HG03045 (cell line): ENCODE results near the gene CCDC146.
"Not testable (repeated sequence)": the region's sequence is repeated elsewhere in the genome, so short reads cannot be mapped to it uniquely, and the experiment has no call there.

Experiments used
- ATAC-seq: cut with Tn5 transposase; IDR thresholded peaks from one replicate; pipeline ENCODE4 v1.9.1; 2021; ENCODE audit warnings: mild to moderate bottlenecking, moderate library complexity; ENCODE audit not compliant: unreplicated experiment

CCDC146 gene

DNA sequence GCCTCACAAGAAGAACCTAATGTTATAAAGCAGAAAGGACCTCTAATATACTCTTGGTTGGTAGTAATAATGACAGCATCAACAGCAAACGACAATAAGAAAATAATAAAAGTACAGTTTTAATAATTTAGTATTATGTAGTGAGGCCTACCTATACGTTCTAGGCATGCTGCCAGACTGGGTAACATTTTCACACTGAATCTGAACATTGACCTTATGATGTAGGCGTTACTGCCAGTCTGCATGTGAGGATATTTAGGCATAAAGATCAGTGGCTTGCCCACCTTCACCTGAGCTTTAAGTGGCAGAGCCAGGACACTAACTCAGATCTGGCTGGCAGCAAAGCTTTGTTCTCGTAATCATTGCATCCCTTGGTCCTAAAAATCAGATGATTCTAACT is 74.7 kb downstream of the CCDC146 start:
- no peak for ATAC-seq

DNA sequence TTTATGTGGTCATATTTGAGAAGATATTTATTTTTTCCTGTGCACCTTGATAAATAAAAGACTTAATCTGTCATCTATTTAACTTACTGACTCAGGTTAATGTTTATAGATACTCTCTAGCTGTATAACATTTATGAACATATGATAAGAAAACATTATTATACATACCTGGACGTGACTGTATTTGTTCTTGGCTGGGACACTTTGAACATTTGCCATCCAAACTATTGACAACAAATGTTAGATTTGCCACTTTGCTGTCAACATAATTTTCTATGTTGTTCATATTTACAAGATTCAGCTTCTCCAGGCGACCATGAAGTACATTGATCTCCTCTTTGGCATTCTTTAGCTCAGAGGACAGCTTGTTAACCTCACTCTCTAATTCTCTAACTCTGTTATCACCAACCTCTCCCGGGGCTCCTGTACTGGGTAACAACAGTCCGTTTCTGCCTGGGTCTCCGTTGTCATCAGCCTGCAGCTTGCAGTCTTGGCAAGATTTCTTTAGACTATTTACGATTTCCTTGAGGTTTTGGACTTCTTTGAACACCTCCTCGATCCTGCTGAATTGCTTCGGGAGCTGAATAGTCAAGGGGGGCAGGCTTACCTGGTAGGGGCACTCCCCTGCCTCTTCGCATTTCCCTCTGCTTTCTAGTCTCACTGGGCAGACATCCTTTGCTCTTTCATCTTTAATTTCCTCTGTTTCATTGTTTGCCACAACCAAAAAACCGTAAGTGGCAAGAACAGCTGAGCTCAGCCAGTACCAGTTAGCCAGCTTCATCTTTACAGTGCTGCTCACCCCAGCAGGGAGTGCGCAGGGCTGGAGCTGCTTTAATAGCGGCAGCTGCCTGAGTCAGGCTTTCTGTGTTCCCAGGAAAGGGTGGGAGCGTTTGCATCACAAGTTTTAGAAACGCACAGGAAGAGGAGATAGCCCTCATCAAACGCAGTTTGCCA is 76.9 kb downstream of the CCDC146 start, which contains the start of gene FGL2:
FGL2 (minus strand) TSS at position 807 of the 954 bp plus-strand sequence; CDS start at position 781, 26 bp downstream.
- peak; percentile 33 for ATAC-seq

DNA sequence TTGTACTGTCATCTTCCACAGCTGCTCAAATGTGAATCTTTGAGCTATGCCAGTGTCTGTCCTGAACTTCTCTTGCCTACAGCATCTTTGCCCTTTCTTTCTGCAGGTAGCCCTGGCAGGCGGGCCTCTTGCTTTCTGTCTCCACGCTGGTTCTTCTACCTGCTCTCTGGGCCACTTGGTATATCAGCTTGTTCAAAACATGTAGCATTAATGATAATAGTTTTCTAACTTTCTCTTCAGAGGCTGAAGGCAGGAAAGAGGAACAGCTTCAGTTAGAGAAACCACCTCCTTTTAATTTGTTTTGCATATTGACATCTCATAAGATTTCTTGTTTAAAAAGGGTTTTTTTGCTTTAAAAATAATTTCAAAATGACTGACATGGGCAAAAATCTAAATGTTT is 78.1 kb downstream of the CCDC146 start:
- ATAC-seq: no peak

DNA sequence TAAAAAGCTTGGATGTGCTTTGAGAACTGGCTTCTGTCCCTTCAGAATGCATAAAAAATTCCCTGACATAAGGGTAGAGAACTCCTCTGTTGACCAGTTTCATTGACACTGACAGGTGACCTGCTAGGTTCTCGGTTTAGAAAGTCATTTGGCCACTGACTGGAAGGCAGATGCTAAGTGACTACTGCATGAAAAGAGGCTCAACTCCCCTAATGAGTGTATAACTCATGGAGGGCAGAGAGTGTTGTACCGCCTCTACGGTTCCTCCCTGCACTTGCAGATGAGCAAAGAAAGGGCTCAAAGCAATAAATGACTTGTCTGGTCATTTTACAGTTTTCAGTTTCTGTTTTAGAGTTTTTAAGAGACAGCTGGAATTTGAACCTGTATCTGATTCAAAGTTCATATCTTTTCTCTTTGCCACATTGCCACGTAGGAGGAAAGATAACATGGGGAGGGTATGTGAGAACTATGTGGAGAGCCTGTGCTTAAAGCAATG is 80.1 kb downstream of the CCDC146 start:
- ATAC-seq: peak; percentile 94

DNA sequence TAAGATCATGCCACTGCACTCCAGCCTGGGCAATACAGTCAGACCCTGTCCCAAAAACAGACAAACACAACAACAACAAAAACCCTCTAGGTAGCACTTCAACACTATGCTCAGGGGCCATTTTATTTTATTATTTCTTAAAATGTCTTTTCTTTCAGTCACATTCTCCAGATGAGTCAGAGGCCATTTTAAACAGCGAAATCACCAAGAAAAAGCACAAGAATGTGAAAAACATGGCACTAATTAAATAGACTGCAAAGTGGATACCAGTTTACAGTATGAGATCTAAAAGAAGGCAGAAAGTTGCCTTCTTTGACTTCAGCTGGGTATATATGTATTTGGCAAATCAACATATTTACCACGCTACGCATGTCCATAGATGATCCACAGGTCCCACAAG is 83.3 kb downstream of the CCDC146 start:
- ATAC-seq: no peak

DNA sequence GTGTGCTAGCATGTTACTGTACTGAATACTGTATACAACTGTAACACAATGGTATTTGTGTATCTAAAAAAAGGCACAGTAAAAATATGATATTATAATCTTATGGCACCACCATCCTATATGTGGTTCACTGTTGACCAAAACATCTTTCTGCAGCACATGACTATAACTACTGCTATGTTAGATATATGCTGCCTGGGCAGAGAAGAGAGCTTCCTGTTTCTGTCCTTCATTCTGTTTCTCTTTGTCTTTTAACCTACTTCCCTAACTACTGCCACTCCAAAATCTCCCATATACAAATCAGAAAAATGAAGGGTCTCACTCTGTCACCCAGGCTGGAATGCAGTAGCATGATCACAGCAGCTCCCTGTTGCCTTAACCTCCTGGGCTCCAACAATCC is 86.0 kb downstream of the CCDC146 start:
- no peak for ATAC-seq

DNA sequence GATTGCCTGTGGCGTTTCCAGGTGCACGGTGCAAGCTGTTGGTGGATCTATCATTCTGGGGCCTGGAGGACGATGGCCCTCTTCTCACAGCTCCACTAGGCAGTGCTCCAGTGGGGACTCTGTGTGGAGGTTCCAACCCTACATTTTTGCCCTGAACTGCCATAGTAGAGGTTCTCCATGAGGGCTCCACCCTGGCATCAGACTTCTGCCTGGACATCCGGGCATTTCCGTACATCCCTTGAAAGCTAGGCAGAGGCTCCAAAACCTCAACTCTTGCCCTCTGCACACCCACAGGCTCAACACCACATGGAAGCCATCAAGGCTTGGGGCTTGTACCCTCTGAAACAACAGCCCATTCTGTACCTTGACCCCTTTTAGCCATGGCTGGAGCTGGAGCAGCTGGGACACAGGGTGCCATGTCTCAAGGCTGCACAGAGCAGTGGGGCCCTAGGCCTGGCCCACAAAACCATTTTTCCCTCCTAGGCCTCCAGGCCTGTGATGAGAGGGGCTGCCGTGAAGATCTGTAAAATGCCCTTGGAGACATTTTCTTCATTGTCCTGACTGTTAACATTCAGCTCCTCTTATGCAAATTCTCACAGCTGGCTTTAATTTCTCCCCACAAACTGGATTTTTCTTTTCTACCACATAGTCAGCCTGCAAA is 87.2 kb downstream of the CCDC146 start:
- ATAC-seq: no peak

DNA sequence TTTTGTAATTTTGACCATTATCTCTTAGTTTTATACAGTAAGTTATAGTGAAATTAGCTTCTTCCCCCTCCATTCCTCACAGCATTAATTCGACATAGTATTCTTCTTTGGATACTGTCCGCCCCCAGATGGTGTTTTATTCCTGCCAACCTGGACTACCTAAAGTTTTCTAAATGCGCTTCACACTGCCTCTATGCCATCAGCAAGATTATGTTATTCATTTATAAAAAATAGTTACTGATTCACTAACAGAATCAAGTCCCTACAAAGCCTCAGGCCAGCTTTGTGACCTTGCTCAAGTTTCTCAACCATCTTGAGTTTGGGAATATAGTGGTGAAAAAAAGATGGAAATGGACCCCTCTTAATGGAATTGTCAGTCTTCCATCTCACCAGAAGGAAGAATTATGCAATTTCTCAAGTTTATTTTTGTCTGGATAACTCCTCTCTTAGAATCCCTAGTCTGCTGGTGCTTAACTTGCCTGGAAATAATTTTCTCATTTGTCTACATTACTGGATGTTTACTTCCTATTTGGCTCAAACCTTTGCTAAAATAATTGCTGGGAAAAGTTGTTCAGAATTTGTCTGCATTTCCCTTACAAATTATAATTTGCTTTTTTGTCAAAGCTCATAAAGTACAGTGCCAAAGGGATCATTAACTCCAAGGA is 93.9 kb downstream of the CCDC146 start:
- no peak for ATAC-seq

DNA sequence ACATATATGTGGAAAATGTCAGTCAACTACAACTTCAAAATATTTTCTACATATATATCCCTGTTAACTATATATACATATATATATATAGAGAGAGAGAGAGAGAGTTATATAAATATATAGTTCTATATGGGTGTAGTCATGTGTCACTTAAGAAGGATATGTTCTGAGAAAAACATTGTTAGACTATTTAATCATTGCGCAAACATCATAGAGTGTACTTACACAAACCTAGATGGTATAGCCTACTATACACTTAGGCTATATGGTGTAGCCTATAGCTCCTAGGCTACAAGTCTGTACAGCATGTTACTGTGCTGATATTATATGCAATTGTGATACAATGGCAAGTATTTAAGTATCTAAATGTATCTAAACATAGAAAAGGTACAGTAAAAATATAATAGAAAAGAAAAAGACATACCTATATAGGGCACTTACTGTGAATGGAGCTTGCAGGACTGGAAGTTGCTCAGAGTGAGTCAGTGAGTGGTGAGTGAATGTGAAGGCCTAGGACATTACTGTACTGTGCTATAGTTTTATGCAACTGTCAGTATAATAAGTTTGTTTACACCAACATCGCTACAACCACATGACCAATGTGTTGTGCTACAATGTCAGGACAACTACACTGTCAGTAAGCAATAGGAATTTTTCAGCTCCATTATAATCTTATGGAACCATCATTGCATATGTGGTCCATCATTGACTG is 95.2 kb downstream of the CCDC146 start:
- ATAC-seq: no peak

DNA sequence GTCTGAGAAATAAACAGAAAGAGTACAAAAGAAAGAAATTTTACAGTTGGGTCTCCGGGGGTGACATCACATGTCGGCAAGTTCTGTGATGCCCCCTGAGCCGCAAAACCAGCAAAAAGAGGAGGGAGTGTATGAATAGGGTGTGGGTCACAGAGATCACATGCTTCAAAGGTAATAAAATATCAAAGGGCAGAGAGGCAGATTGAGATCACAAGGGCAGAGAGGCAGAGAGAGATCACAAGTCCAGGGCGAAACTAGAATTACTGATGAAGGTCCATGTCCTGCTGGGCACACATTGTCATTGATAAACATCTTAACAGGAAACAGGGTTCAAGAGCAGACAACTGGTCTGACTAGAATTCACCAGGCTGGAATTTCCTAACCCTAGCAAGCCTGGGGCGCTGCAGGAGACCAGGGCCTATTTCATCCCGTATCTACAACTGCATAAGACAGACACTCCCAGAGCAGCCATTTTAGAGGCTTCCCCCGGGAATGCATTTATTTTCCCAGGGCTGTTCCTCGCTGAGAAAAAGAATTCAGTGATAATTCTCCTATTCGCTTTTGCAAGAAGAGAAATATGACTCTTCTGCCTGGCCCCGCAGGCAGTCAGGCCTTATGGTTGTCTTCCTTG is 97.4 kb downstream of the CCDC146 start:
- not testable (repeated sequence) for ATAC-seq

DNA sequence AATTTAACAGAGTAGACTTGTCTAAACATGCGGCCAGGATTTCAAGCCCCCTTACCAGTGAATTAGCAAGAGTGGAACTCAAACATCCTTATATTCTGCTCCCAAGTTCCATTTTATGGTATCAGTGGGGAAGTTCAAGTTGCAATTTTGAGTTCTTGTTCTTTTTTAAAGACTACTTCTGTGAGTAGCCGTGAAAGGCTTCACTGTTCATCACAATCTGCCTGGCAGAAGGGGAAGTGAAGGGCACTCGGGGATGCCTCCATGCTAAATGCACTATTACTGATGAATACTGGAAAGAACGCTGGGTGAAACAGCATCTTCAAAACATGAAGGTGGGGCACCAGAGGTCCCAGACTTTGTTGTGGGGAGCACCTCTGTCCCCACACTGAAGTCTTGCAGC is 99.7 kb downstream of the CCDC146 start:
- ATAC-seq: no peak

DNA sequence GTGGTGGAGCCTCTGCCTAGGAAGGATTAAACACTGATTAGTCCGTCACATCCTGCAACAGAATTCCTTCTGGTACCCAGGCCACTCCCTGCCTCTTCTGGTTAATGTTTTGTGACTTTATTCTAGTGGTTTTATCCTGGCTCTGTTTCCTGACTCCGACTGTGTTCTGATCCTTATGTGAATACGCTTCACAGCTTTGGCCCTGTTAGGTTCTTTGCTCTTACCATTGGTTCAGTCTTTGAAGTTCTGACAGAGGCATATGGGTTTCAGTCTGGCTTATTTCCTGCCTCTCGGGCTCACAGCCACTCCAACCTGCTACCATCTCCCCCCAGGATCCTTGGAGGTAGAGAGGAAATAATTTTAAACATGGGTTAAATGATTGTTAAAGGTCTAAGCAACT is 100.4 kb downstream of the CCDC146 start:
- ATAC-seq: no peak

DNA sequence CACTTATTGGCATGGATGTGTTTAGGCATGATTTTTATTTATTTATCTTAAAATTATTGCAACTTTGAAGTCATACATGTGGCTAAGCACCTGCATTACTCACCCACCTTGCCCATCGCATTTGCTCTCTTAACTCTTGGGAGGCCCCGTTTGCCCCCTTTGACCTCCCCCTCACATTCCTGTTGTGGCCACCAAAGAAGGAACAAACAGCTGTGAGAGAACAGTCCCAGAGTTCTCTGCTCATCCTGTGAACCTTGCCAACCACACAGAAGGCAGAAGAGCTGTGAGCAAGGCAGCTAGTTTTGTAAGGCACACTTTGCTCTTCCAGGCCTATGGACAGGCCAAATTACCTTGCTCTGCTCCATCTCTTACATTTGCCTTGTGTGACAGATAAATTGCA is 100.8 kb downstream of the CCDC146 start:
- ATAC-seq: no peak

DNA sequence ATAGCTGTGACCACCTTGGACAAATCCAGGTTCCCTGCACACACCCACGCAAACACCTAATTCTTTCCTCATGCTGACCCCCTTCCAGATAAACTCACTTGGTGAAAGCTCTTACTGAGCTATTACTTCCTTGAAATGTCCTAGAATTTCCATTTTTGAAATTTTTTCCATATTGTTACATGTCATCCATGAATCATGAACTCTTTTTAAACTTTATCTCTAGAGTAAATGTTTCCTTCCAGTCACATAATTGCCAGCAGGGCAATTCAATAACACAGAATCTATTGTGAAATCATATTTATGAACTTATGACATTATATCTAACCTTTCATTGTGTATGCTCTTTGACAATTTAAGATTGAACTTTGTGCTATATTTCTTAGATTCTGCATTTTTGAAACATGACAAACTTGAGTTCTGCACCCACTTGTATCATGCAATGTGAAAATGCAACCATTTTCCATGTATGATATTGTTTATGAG is 104.0 kb downstream of the CCDC146 start:
- no peak for ATAC-seq

DNA sequence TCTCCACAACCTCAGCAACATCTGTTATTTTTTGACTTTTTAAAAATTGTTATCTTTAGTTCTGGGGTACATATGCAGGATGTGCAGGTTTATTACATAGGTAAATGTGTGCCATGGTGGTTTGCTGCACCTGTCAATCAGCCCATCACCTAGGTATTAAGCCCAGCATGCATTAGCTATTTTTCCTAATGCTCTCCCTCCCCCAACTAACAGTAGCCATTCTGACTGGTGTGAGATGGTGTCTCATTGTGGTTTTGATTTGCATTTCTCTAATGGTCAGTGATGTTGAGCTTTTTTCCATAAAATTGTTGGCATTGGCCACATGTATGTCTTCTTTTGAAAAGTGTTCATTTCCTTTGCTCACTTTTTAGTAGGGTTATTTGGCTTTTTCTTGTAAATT is 106.4 kb downstream of the CCDC146 start:
- not testable (repeated sequence) for ATAC-seq

DNA sequence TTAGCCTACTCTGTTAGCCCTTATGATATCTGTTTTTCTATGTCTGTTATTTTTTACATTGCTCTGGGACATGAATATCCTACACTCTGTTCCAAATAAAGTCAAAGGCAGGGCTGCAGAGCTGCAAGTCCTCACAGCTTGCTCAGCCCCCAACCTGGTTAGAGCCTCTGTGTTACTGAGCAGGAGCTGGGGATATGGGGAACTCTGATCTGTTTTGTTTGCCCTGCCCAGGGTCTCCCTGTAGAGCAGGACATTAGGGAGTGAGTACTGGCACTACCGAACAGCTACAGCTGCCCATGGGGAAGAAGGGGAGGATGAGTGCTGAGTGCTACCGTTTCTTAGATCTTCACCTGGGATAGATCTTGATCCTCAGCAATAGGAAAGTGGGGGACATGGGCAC is 110.1 kb downstream of the CCDC146 start:
- no peak for ATAC-seq

DNA sequence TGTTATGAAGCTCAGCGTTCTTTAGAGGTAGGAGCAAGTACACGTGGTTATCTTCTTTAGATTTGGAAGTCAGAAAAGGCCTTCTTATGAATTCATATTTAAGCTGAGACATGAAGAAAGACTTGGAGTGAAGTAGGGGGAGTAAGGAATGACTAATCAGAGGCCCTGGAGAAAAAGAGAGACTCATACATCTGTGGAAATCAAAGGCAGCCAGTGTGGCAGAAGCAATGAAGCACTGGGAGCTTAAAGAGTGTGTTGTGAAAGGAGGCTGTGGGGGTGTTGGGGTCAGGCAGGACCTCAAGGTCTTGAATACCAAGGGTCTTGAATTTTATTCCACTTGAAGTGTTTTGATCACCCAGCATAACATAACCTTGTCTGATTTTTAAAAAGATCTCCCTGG is 112.9 kb downstream of the CCDC146 start:
- ATAC-seq: no peak

DNA sequence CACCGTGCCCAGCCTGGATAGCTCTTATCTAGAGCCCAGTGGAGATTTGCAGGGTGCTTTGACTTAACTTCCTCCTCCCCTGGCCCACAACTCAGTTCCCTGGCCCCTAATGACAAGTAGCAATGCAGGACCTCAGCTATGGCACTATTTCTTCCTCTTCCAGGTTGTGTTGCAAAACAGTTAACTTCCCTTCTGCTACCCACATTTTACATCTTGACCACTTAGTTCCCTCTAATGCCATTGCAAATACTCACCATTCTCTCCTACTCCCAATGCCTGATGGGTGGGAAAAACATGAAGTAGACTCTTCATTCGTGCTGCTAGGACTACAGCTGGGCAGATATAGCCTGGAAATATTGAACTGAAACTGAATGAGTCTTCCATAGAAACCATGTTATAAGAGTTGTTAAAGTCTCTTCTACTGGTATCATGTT is 116.3 kb downstream of the CCDC146 start:
- no peak for ATAC-seq

DNA sequence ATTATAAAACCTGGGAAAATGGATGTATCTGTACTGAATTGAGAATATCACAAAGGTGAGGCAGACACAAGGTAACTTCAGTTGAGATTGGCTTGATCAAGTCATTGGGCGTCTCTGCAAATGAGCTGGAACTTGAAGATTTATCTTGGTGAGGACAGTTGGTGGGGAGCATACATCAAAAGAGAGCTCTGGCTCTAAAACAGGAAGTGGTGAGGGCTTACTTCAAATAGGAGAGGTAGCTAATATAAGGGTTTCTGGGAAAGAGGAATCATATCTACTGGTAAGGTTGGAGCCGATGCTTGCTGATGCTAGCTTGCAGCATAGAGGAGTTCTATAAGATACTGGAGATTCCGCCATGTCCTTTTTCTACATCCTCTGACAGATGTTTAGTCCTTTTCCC is 117.1 kb downstream of the CCDC146 start:
- ATAC-seq: no peak

DNA sequence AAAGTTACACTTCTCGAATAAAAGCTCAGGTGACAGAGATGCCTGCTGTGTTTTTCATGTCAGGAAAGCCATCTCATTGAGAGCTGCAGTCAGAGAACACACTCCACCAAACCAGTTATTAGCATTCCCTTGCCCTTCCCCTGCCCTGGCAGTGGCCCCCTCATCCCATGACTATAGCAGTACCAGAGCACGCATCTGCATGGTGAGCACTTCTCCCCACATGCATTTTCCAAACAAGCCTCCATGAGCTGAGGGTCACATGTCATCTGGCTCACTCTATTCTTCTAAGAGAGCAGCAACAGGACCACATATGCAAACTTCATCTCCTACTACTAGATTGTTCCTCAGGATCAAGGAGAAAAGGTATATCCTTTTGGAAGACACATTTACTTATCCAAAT is 119.7 kb downstream of the CCDC146 start:
- ATAC-seq: no peak
